CD14-positive monocyte (primary cell): ENCODE measurements around the gene ELAVL1. TPM values are rescaled to one million over a fixed set of nuclear protein-coding genes. Genes with fewer than 3 reads are reported as not detected.

ENCODE experiments used
- DNase-seq, 3 donors: peaks; one replicate each; pipeline ENCODE4 v3.0.0-alpha.2; 2011 to 2022
- H2AFZ ChIP-seq: 2 replicates; pipeline ENCODE4 v1.6.0; 2012; ENCODE audit warnings: mild to moderate bottlenecking, low read depth, low read length, inconsistent platforms; ENCODE audit not compliant: insufficient read depth, poor library complexity, severe bottlenecking
- H3K27ac ChIP-seq, 2 donors: 1 replicate in 1 of 2; 2 replicates in 1 of 2; pipeline ENCODE4 v1.5.1; 2012 to 2013; ENCODE audit warnings: low read length in 2 of 2, control low read depth in 1 of 2, inconsistent platforms in 1 of 2, low read depth in 1 of 2, mild to moderate bottlenecking in 1 of 2
- H3K27me3 ChIP-seq, 2 donors: one replicate each; pipeline versions ENCODE4 v1.6.0 to v1.6.1; 2011 to 2013; ENCODE audit warnings: low read length in 2 of 2; ENCODE audit not compliant: control insufficient read depth in 2 of 2, insufficient read depth in 2 of 2
- H3K36me3 ChIP-seq, 2 donors: replicated peaks in 1 of 2; 1 replicate in 1 of 2; 2 replicates in 1 of 2; pipeline versions ENCODE4 v1.5.1 to v1.6.1; 2012 to 2013; ENCODE audit warnings: low read length in 2 of 2, control low read depth in 1 of 2, inconsistent platforms in 1 of 2, mild to moderate bottlenecking in 1 of 2; ENCODE audit not compliant: insufficient read depth in 2 of 2, control insufficient read depth in 1 of 2
- H3K4me1 ChIP-seq, 2 donors: 1 replicate in 1 of 2; 2 replicates in 1 of 2; pipeline versions ENCODE4 v1.5.1 to v1.6.1; 2012 to 2013; ENCODE audit warnings: low read length in 2 of 2, control low read depth in 1 of 2, inconsistent platforms in 1 of 2, mild to moderate bottlenecking in 1 of 2, moderate library complexity in 1 of 2; ENCODE audit not compliant: insufficient read depth in 2 of 2, control insufficient read depth in 1 of 2
- H3K4me2 ChIP-seq: replicated peaks from 2 replicates; pipeline ENCODE3; 2012; ENCODE audit warnings: low read length, moderate library complexity, mild to moderate bottlenecking; ENCODE audit not compliant: poor library complexity, severe bottlenecking; ENCODE audit errors: extremely low read depth
- H3K4me3 ChIP-seq, 3 experiments: fragments of 200-600 bp in 1 of 3; sonication (generic) in 1 of 3; replicated peaks in 1 of 3; 1 replicate in 2 of 3; 2 replicates in 1 of 3; pipeline ENCODE4 v1.5.1; 2011 to 2013; ENCODE audit warnings: low read length in 3 of 3, mild to moderate bottlenecking in 3 of 3, control low read depth in 2 of 3, low read depth in 2 of 3, inconsistent platforms in 1 of 3, moderate library complexity in 1 of 3
- H3K79me2 ChIP-seq: 2 replicates; pipeline ENCODE4 v1.6.0; 2012; ENCODE audit warnings: mild to moderate bottlenecking, control low read depth, inconsistent platforms, low read length, moderate library complexity; ENCODE audit not compliant: insufficient read depth
- H3K9ac ChIP-seq: 2 replicates; pipeline ENCODE4 v1.6.0; 2017; ENCODE audit warnings: low read length, mild to moderate bottlenecking; ENCODE audit not compliant: insufficient read depth, poor library complexity, severe bottlenecking
- H3K9me3 ChIP-seq, 2 donors: replicated peaks in 1 of 2; 1 replicate in 1 of 2; 2 replicates in 1 of 2; pipeline versions ENCODE4 v1.5.1 to v1.6.1; 2012 to 2013; ENCODE audit warnings: low read length in 2 of 2, control low read depth in 1 of 2; ENCODE audit not compliant: control insufficient read depth in 1 of 2, insufficient read depth in 1 of 2
- H4K20me1 ChIP-seq: 2 replicates; pipeline ENCODE4 v1.6.0; 2012; ENCODE audit warnings: mild to moderate bottlenecking, low read length, control low read depth, moderate library complexity; ENCODE audit not compliant: insufficient read depth
- H3K27ac Mint-ChIP-seq, 7 donors: one replicate each; pipeline ENCODE4 v1.8.0; 2020; ENCODE audit warnings: mild to moderate bottlenecking in 7 of 7, mixed read lengths in 7 of 7, moderate library complexity in 6 of 7, inconsistent platforms in 2 of 7
- H3K27me3 Mint-ChIP-seq, 3 donors: one replicate each; pipeline ENCODE4 v1.8.0; 2021 to 2022; ENCODE audit warnings: low read depth in 3 of 3, mild to moderate bottlenecking in 3 of 3, mixed read lengths in 3 of 3, moderate library complexity in 3 of 3, inconsistent platforms in 1 of 3
- H3K36me3 Mint-ChIP-seq, 2 donors: one replicate each; pipeline ENCODE4 v1.8.0; 2020; ENCODE audit warnings: mixed read lengths in 2 of 2, inconsistent platforms in 1 of 2, mild to moderate bottlenecking in 1 of 2
- H3K4me1 Mint-ChIP-seq: one replicate; pipeline ENCODE4 v1.8.0; 2020; ENCODE audit warnings: mild to moderate bottlenecking, mixed read lengths
- H3K4me3 Mint-ChIP-seq, 2 donors: one replicate each; pipeline ENCODE4 v1.8.0; 2020; ENCODE audit warnings: mild to moderate bottlenecking in 2 of 2, mixed read lengths in 2 of 2, moderate library complexity in 1 of 2
- H3K9me3 Mint-ChIP-seq, 7 donors: one replicate each; pipeline ENCODE4 v1.8.0; 2020 to 2022; ENCODE audit warnings: mixed read lengths in 7 of 7, mild to moderate bottlenecking in 6 of 7, moderate library complexity in 6 of 7, inconsistent platforms in 2 of 7
- WGBS: methylation state at CpG from one replicate; pipeline ENCODE4 v1.1.5; 2013; ENCODE audit warnings: missing lambda C conversion rate; ENCODE audit not compliant: insufficient coverage; 5-methylcytosine and 5-hydroxymethylcytosine counted together
- intact Hi-C, 2 donors: fragments of 100-400 bp; cut with micrococcal nuclease; formaldehyde crosslinking; loops; one replicate each; pipeline versions ENCODE4 v1.15.0 to v1.15.1; 2023
- polyA plus RNA-seq, 3 donors: library from polyadenylated mRNA; depleted of rRNA in 1 of 3; unstranded in 2 of 3; stranded (reverse) in 1 of 3; fragments of 300-500 nt in 2 of 3; fragments of >200 nt in 1 of 3; fragmentation: Illumina TruSeq in 2 of 3; gene quantifications; 1 replicate in 2 of 3; 2 replicates in 1 of 3; pipeline ENCODE4 v1.2.3, GENCODE V29; 2012 to 2021
- TF ChIP-seq, protein P1 (sequence below): fragments of 200-600 bp; IDR thresholded peaks from one replicate; pipeline ENCODE4 v1.8.0; 2022; ENCODE audit warnings: antibody characterized with exemption, mild to moderate bottlenecking

ELAVL1 gene
- polyA plus RNA-seq, 3 donors = 25.1 to 31.1 (median 30.7) TPM

DNA sequence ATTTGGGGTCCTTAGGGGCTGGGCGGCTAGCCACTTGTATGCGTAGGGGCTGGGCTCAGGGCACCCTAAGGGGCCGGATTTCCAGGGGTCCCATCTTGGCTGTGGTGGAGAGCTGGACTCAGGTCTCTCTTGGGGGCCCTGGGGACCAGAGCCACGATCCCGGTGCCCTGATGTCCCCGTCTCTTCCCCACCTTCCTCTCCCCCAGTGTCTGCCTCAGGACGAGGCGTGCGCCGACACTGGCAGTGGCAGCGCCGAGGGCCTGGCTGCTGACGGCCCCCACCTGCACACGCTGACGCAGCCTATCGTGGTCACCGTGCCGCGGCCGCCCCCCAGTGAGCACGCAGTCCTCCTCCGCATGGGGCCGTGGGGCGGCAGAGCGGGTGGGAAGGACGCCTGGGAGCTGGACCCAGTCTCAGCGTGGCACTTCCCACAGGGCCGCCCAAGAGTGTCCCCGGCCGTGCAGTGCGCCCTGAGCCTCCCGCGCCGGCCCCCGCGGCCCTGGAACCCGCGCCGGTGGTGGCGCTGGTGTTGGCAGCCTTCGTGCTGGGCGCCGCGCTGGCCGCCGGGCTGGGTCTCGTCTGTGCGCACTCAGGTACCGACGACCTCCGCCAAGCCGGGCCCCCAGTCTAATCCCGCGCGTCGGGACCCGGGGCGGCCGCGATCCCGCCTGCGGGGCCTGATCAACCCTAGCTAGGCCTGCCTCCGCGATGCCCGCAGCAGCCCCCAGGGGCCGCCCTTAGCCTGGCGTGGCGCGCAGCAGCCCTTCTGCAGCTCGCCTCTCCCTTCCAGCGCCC, 88.0 kb downstream of the ELAVL1 start:
- intact Hi-C loops = loop anchor here in 1 of 2 donors (2.0 kb wide), 1 partner anchor 13 kb away; no protein-coding TSS in a partner anchor
- under 1% methylated on average over 69 of the region's 71 CpGs for WGBS
- H3K36me3 Mint-ChIP-seq = peaks cover 17 to 18% of the 10 kb centered on the region in 2 donors
- Histone ChIP-seq H3K9me3 (peaks cover 0 to 19% of the 10 kb centered on the region in 2 donors), H3K4me3 (peak overlapping the region in 1 of 3 experiments; percentile 63), H3K79me2 (no peaks in the 10 kb centered on the region), H3K4me1 (peaks cover 38 to 62% of the 10 kb centered on the region in 2 donors), H3K9ac (no peak overlapping the region), H3K27ac (no peak overlapping the region), H4K20me1 (peaks cover 22% of the 10 kb centered on the region), H3K4me2 (peak overlapping the region; percentile 74), H2AFZ (peak overlapping the region; percentile 61), H3K36me3 (peaks cover 11 to 15% of the 10 kb centered on the region in 2 donors), H3K27me3 (peaks cover 26 to 47% of the 10 kb centered on the region in 2 donors)
- no peak overlapping the region for H3K27ac Mint-ChIP-seq
- TF ChIP-seq, protein P1, sequence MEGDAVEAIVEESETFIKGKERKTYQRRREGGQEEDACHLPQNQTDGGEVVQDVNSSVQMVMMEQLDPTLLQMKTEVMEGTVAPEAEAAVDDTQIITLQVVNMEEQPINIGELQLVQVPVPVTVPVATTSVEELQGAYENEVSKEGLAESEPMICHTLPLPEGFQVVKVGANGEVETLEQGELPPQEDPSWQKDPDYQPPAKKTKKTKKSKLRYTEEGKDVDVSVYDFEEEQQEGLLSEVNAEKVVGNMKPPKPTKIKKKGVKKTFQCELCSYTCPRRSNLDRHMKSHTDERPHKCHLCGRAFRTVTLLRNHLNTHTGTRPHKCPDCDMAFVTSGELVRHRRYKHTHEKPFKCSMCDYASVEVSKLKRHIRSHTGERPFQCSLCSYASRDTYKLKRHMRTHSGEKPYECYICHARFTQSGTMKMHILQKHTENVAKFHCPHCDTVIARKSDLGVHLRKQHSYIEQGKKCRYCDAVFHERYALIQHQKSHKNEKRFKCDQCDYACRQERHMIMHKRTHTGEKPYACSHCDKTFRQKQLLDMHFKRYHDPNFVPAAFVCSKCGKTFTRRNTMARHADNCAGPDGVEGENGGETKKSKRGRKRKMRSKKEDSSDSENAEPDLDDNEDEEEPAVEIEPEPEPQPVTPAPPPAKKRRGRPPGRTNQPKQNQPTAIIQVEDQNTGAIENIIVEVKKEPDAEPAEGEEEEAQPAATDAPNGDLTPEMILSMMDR = peak; percentile 74
- H3K4me3 Mint-ChIP-seq = peak overlapping the region in 1 of 2 donors; percentile 89
- peak; percentile 38 to 57 (median 52) for DNase-seq
- H3K27me3 Mint-ChIP-seq = peaks cover 48 to 62% (median 56%) of the 10 kb centered on the region in 3 donors
- peaks cover 52% of the 10 kb centered on the region for H3K4me1 Mint-ChIP-seq
- peaks cover 0 to 28% (median 15%) of the 10 kb centered on the region in 7 donors for H3K9me3 Mint-ChIP-seq

DNA sequence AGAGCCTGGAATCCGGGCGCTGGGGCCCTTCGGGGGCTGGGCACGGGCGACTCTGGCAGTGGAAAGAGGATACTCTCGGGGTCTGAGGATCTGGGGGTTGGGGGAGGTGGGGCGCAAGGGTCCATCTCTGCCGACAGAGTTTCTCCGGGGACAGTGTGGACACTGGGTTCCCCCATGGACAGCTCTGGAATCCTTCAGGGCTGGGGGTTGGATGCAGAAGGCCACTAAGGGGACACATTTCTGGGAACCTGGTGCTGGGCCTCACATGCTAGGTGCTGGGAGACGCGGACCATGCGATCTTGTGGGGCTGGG, 88.5 kb downstream of the ELAVL1 start:
- H3K9me3 Mint-ChIP-seq = peaks cover 0 to 28% (median 15%) of the 10 kb centered on the region in 7 donors
- DNase-seq = no peak
- peaks cover 36 to 59% of the 10 kb centered on the region in 2 donors for H3K4me1 ChIP-seq
- H3K4me1 Mint-ChIP-seq = peaks cover 49% of the 10 kb centered on the region
- no peaks in the 10 kb centered on the region for H3K79me2 ChIP-seq
- H3K4me3 ChIP-seq = peak overlapping the region in 1 of 3 experiments; percentile 63
- TF ChIP-seq, protein P1 = no peak
- H4K20me1 ChIP-seq = peaks cover 19% of the 10 kb centered on the region
- peaks cover 11 to 13% of the 10 kb centered on the region in 2 donors for H3K36me3 ChIP-seq
- H2AFZ ChIP-seq = peak overlapping the region; percentile 61
- no peak overlapping the region for H3K27ac Mint-ChIP-seq
- peaks cover 15 to 16% of the 10 kb centered on the region in 2 donors for H3K36me3 Mint-ChIP-seq
- H3K9me3 ChIP-seq = peaks cover 0 to 19% of the 10 kb centered on the region in 2 donors
- H3K4me2 ChIP-seq = peak overlapping the region; percentile 74
- H3K9ac ChIP-seq = peak overlapping the region; percentile 21
- H3K4me3 Mint-ChIP-seq = peak overlapping the region; percentile 70 to 89
- H3K27ac ChIP-seq = no peak overlapping the region
- intact Hi-C loops = no loop called here
- H3K27me3 ChIP-seq = peaks cover 26 to 47% of the 10 kb centered on the region in 2 donors
- WGBS = 9% methylated on average over 11 of the region's 12 CpGs
- peaks cover 48 to 62% (median 56%) of the 10 kb centered on the region in 3 donors for H3K27me3 Mint-ChIP-seq
